ENCODE data around the gene CBLL1.

DNA sequence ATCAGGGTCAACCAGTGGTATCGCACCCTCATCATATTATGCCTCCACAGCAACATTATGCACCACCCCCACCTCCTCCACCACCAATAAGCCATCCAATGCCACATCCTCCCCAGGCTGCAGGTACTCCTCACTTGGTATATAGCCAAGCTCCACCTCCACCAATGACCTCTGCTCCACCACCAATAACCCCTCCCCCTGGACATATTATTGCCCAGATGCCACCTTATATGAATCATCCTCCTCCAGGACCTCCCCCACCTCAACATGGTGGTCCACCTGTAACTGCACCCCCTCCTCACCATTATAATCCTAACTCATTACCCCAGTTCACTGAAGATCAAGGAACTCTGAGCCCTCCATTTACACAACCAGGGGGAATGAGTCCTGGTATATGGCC, 14.7 kb downstream of the CBLL1 start:
- TF ChIP-seq POLR2AphosphoS5 (IDR thresholded peaks at IDR 0.05), result no peak
- TF ChIP-seq EZH2 (IDR thresholded peaks at IDR 0.05; ENCODE audit: borderline replicate concordance, insufficient read depth, low read length, poor library complexity, severe bottlenecking), result no peak
- TF ChIP-seq, protein P1, sequence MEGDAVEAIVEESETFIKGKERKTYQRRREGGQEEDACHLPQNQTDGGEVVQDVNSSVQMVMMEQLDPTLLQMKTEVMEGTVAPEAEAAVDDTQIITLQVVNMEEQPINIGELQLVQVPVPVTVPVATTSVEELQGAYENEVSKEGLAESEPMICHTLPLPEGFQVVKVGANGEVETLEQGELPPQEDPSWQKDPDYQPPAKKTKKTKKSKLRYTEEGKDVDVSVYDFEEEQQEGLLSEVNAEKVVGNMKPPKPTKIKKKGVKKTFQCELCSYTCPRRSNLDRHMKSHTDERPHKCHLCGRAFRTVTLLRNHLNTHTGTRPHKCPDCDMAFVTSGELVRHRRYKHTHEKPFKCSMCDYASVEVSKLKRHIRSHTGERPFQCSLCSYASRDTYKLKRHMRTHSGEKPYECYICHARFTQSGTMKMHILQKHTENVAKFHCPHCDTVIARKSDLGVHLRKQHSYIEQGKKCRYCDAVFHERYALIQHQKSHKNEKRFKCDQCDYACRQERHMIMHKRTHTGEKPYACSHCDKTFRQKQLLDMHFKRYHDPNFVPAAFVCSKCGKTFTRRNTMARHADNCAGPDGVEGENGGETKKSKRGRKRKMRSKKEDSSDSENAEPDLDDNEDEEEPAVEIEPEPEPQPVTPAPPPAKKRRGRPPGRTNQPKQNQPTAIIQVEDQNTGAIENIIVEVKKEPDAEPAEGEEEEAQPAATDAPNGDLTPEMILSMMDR (IDR thresholded peaks at IDR 0.05; ENCODE audit: poor library complexity, severe bottlenecking), result no peak
- TF ChIP-seq, protein P2, sequence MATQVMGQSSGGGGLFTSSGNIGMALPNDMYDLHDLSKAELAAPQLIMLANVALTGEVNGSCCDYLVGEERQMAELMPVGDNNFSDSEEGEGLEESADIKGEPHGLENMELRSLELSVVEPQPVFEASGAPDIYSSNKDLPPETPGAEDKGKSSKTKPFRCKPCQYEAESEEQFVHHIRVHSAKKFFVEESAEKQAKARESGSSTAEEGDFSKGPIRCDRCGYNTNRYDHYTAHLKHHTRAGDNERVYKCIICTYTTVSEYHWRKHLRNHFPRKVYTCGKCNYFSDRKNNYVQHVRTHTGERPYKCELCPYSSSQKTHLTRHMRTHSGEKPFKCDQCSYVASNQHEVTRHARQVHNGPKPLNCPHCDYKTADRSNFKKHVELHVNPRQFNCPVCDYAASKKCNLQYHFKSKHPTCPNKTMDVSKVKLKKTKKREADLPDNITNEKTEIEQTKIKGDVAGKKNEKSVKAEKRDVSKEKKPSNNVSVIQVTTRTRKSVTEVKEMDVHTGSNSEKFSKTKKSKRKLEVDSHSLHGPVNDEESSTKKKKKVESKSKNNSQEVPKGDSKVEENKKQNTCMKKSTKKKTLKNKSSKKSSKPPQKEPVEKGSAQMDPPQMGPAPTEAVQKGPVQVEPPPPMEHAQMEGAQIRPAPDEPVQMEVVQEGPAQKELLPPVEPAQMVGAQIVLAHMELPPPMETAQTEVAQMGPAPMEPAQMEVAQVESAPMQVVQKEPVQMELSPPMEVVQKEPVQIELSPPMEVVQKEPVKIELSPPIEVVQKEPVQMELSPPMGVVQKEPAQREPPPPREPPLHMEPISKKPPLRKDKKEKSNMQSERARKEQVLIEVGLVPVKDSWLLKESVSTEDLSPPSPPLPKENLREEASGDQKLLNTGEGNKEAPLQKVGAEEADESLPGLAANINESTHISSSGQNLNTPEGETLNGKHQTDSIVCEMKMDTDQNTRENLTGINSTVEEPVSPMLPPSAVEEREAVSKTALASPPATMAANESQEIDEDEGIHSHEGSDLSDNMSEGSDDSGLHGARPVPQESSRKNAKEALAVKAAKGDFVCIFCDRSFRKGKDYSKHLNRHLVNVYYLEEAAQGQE (IDR thresholded peaks at IDR 0.05; ENCODE audit: borderline replicate concordance), result no peak
- no peak for TF ChIP-seq SMC3 (conservative IDR thresholded peaks at IDR 0.05; ENCODE audit: poor library complexity)
- no peak for TF ChIP-seq EP300 (conservative IDR thresholded peaks at IDR 0.05; ENCODE audit: poor library complexity, severe bottlenecking)
- TF ChIP-seq MXI1 (conservative IDR thresholded peaks at IDR 0.05; ENCODE audit: poor library complexity, severe bottlenecking), result no peak
- no peak for TF ChIP-seq RAD21 (conservative IDR thresholded peaks at IDR 0.05)
- no peak for TF ChIP-seq TAF1 (IDR thresholded peaks at IDR 0.05; ENCODE audit: low read depth)
